Measurements from ENCODE around the gene CST9L.

DNA sequence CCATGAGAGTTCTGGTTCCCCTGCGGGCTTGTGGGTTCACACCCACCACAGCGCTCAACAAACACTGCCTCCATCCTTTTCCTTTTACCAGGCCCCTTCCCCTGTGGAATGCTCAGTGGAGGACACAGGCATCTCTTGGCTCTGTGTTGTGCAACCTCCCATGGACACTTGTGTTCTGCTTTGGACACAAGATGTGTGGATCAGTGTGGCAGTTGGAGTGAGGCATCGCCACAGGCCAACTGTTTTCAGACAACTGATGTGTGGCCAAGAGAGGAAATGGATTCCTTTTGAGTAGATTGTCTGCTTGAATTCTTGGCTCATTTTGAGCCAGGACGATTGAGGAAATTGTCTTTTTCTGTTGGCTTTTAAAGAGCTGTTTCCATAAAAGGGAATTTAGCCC, 50.6 kb downstream of the CST9L start:
- TF ChIP-seq FOXP2 (optimal IDR thresholded peaks at IDR 0.05; ENCODE audit: control extremely low read depth, extremely low read length, insufficient read depth), result no peak
- no peak for TF ChIP-seq POLR2AphosphoS5 (IDR thresholded peaks at IDR 0.05; ENCODE audit: borderline replicate concordance, low read depth, low read length)

All from SK-N-MC (cell line).